Spleen (tissue), 11 donors: ENCODE data around the gene PICALM. TPM values are rescaled to one million over a fixed set of nuclear protein-coding genes. Genes with fewer than 3 reads are reported as not detected.

ENCODE experiments used
- DNase-seq: peaks from one replicate; pipeline ENCODE4 v3.0.0-alpha.2; 2020
- H3K27ac ChIP-seq, 8 donors: fragments of 200-600 bp; sonication (generic) in 7 of 8; 1 replicate in 4 of 8; 2 replicates in 4 of 8; pipeline versions ENCODE4 v1.5.0 to v1.8.0; 2016 to 2021; ENCODE audit warnings: inconsistent platforms in 4 of 8, mild to moderate bottlenecking in 4 of 8, moderate library complexity in 1 of 8
- H3K27me3 ChIP-seq, 7 donors: fragments of 200-600 bp; sonication (generic) in 6 of 7; replicated peaks in 1 of 7; 1 replicate in 4 of 7; 2 replicates in 3 of 7; pipeline versions ENCODE4 v1.5.0 to v1.8.0; 2016 to 2021; ENCODE audit warnings: inconsistent platforms in 3 of 7, mild to moderate bottlenecking in 1 of 7
- H3K36me3 ChIP-seq, 6 donors: fragments of 200-600 bp; sonication (generic) in 5 of 6; 1 replicate in 4 of 6; 2 replicates in 2 of 6; pipeline versions ENCODE4 v1.5.0 to v1.8.0; 2016 to 2021; ENCODE audit warnings: inconsistent platforms in 2 of 6
- H3K4me1 ChIP-seq, 6 donors: fragments of 200-600 bp; sonication (generic) in 5 of 6; 1 replicate in 3 of 6; 2 replicates in 3 of 6; pipeline versions ENCODE4 v1.5.0 to v1.8.0; 2016 to 2021; ENCODE audit warnings: inconsistent platforms in 3 of 6
- H3K4me3 ChIP-seq, 8 donors: fragments of 200-600 bp; sonication (generic) in 7 of 8; 1 replicate in 4 of 8; 2 replicates in 4 of 8; pipeline versions ENCODE4 v1.5.0 to v1.8.0; 2016 to 2021; ENCODE audit warnings: inconsistent platforms in 4 of 8, mild to moderate bottlenecking in 4 of 8, moderate library complexity in 2 of 8
- H3K9me3 ChIP-seq, 8 donors: fragments of 200-600 bp; sonication (generic) in 7 of 8; 1 replicate in 4 of 8; 2 replicates in 4 of 8; pipeline versions ENCODE4 v1.5.0 to v1.8.0; 2016 to 2021; ENCODE audit warnings: inconsistent platforms in 4 of 8
- POLR2A ChIP-seq, 3 donors: fragments of 450-650 bp; IDR thresholded peaks; one replicate each; pipeline ENCODE4 v1.5.1; 2017; ENCODE audit warnings: antibody characterized with exemption in 3 of 3, mild to moderate bottlenecking in 1 of 3
- POLR2AphosphoS5 ChIP-seq, 3 donors: sonication (generic); formaldehyde crosslinking; IDR thresholded peaks; one replicate each; pipeline ENCODE4 v1.5.1; 2017; ENCODE audit warnings: antibody characterized with exemption in 3 of 3
- WGBS, 5 donors: extraction: QIAGEN DNeasy Blood & Tissue Kit in 3 of 5; methylation state at CpG; one replicate each; pipeline versions ENCODE4 v1.1.5 to v1.1.7; 2013 to 2018; 5-methylcytosine and 5-hydroxymethylcytosine counted together
- intact Hi-C: fragments of 100-400 bp; cut with DNase I; formaldehyde crosslinking; loops from one replicate; pipeline ENCODE4 v1.15.0; 2023; ENCODE audit warnings: low total_unique reads
- polyA plus RNA-seq, 3 donors: library from polyadenylated mRNA; stranded (reverse); fragments of 200-250 nt; gene quantifications; one replicate each; pipeline ENCODE4 v1.2.1, GENCODE V29; 2013
- total RNA-seq, 7 donors: library from RNA; depleted of rRNA in 3 of 7; stranded (reverse); fragments of >200 nt in 3 of 7; fragmentation: NEBNext Ultra II Directional in 4 of 7; extraction: Animal tissue kit (Norgen Biotek cat#: 25700) in 4 of 7; gene quantifications; one replicate each; pipeline versions ENCODE4 v1.1.0 to v1.2.1, GENCODE V29; 2016 to 2021
- TF ChIP-seq, protein P1 (sequence below), 11 experiments: fragments of 200-600 bp in 7 of 11; fragments of 450-650 bp in 4 of 11; sonication (generic) in 4 of 11; IDR thresholded peaks in 8 of 11; conservative IDR thresholded peaks in 3 of 11; 1 replicate in 7 of 11; 2 replicates in 4 of 11; pipeline versions ENCODE4 v1.4.0 to v1.8.0; 2016 to 2021; ENCODE audit warnings: antibody characterized with exemption in 11 of 11, inconsistent platforms in 4 of 11, mild to moderate bottlenecking in 1 of 11
- donor health status: healthy with polysubstance abuse.
- donor health status: DM: no; HTN: no; CAD: no; lungs with moderate emphysema.
- donor health status: DM: no; HTN: no; CAD: no.
- donor health status: Bipolar disorder and iron deficiency.
- donor health status: healthy.
- donor health status: DM: no; HTN: no; CAD: no.
- donor health status: DM: yes; HTN: yes; CAD: no.

PICALM gene
- total and polyA plus RNA-seq, 10 donors: 42.9 to 500 (median 288) TPM

DNA sequence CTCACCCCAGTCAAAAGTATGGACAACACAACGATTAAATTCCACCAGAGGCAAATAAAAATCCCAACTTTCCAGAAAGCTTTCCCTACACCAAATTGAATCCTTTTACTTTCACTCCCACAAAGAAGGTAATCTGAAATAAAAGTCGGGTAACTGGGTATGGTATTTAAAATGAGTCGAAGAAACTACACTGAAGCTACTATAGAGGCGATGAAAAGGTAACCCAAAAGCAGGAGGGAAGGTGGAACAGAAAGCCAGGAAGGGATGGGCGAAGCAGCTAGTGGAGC, 1.1 kb downstream of the PICALM start:
- no peak for DNase-seq
- WGBS, 5 donors: 0 to 1% (median 1%) methylated on average over 4 to 5 of the region's 5 CpGs

DNA sequence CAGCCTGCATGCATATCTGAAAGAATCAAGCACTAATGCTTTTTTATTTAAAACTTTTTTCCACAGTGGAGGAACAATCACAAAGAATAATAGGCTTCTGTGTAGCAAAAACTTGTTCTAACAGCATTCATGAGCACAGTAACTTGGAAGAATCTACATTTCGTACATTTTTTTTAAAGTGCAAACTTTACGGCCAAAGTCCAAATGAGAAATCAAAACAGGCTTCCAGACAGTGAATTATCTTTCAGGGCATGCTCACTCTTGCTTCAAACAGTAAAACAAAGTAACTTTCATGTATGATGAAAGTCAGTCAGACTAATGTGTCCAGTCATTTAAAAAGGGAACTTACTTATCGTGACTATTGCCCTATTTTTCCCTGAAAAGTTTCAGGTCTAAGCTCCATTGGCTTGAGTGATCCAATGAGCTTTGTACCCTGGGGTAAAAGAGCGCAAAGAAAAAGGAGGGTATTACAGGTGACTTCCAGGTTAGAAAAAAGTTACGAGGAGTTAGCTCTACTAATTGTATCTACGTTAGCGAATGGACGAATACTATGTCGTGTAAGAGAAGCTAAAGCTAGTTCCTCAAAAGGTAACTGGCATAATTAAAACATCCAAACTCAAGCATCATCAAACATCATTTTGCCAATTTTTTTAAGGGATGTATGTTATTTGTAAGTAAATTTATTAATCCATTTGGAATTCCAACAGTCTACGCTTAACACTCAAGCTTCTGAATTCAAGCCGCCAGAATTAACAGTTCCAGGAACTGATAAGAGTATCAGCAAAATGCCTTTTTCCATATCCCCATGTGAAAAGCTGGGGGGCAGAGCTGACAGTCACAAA, 1.7 kb downstream of the PICALM start:
- no peaks in the 10 kb centered on the region for H3K27me3 ChIP-seq
- H3K4me1 ChIP-seq: peaks cover 31 to 68% (median 52%) of the 10 kb centered on the region in 6 donors
- DNase-seq: no peak
- intact Hi-C loops: no loop called here
- H3K36me3 ChIP-seq: no peaks in the 10 kb centered on the region
- no peaks in the 10 kb centered on the region for H3K9me3 ChIP-seq
- H3K27ac ChIP-seq: peak overlapping the region; percentile 91 to 99 (median 98)
- H3K4me3 ChIP-seq: peak overlapping the region; percentile 77 to 96 (median 92)
- no peak for TF ChIP-seq POLR2AphosphoS5 (IDR thresholded peaks at IDR 0.05)
- TF ChIP-seq, protein P1, sequence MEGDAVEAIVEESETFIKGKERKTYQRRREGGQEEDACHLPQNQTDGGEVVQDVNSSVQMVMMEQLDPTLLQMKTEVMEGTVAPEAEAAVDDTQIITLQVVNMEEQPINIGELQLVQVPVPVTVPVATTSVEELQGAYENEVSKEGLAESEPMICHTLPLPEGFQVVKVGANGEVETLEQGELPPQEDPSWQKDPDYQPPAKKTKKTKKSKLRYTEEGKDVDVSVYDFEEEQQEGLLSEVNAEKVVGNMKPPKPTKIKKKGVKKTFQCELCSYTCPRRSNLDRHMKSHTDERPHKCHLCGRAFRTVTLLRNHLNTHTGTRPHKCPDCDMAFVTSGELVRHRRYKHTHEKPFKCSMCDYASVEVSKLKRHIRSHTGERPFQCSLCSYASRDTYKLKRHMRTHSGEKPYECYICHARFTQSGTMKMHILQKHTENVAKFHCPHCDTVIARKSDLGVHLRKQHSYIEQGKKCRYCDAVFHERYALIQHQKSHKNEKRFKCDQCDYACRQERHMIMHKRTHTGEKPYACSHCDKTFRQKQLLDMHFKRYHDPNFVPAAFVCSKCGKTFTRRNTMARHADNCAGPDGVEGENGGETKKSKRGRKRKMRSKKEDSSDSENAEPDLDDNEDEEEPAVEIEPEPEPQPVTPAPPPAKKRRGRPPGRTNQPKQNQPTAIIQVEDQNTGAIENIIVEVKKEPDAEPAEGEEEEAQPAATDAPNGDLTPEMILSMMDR (IDR thresholded peaks at IDR 0.05 in 8 of 11, conservative IDR thresholded peaks at IDR 0.05 in 3 of 11): no peak
- no peak for TF ChIP-seq POLR2A (IDR thresholded peaks at IDR 0.05)
- 0 to 1% (median 0%) methylated on average over 11 of the region's 11 CpGs for WGBS, 5 donors

More for the DNA sequence above, 1.1 kb downstream of the PICALM start:
- Histone ChIP-seq H3K27me3 (no peaks in the 10 kb centered on the region), H3K4me3 (peak overlapping the region; percentile 77 to 96 (median 92)), H3K4me1 (peaks cover 27 to 62% (median 46%) of the 10 kb centered on the region in 6 donors), H3K27ac (peak overlapping the region; percentile 91 to 99 (median 98)), H3K9me3 (no peaks in the 10 kb centered on the region), H3K36me3 (no peaks in the 10 kb centered on the region)
- intact Hi-C loops: no loop called here
- TF ChIP-seq POLR2AphosphoS5 (IDR thresholded peaks at IDR 0.05) (no peak), POLR2A (IDR thresholded peaks at IDR 0.05) (no peak)
- TF ChIP-seq, protein P1 (IDR thresholded peaks at IDR 0.05 in 8 of 11, conservative IDR thresholded peaks at IDR 0.05 in 3 of 11): no peak

DNA sequence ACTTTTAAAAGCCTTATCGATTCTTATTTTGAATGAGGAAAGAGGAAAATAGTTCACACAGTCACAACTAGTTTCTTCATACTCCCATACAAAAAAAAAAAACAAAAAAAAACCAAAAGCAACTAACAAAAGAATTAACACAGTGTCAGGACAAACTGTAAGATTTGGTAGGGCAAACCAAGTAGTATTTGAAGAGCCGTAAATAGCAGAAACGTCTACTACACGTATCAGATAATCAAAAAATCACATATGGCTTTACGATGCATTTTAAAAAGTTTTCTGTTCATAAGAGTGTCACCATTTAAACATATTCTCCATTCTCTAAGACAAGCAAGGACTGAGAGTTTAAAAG, 2.3 kb downstream of the PICALM start:
- intact Hi-C loops: no loop called here
- Histone ChIP-seq H3K27ac (peak overlapping the region in 7 of 8 donors; percentile 97 to 99 (median 98)), H3K27me3 (no peaks in the 10 kb centered on the region), H3K4me3 (peak overlapping the region; percentile 77 to 96 (median 92)), H3K36me3 (no peaks in the 10 kb centered on the region), H3K4me1 (peaks cover 37 to 74% (median 58%) of the 10 kb centered on the region in 6 donors), H3K9me3 (no peaks in the 10 kb centered on the region)
- TF ChIP-seq POLR2AphosphoS5 (IDR thresholded peaks at IDR 0.05) (no peak), POLR2A (IDR thresholded peaks at IDR 0.05) (no peak)
- TF ChIP-seq, protein P1 (IDR thresholded peaks at IDR 0.05 in 8 of 11, conservative IDR thresholded peaks at IDR 0.05 in 3 of 11): no peak
- 1 to 3% (median 1%) methylated on average over 5 of the region's 5 CpGs for WGBS, 5 donors
- no peak for DNase-seq

DNA sequence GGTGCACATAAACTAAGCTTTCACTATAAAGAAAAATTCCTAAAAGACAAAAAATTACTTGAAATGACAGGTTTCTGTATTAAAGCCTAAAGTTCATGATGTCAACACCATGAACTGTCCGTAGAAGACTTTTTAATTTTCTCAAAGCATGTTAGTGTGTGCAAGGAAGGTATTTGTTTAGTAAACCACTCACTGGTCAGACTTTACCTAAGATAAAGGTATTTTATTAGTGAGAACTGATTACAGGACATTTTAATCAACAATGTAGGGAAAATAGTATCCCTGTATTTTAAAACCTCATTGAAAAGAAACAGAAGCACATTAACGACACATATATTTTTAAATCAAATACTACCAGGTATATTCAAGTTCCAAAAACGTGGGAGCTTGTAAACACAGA, 2.9 kb downstream of the PICALM start:
- Histone ChIP-seq H3K4me3 (peak overlapping the region; percentile 77 to 96 (median 92)), H3K27ac (peak overlapping the region in 7 of 8 donors; percentile 97 to 99 (median 98)), H3K27me3 (no peaks in the 10 kb centered on the region), H3K4me1 (peaks cover 42 to 80% (median 63%) of the 10 kb centered on the region in 6 donors), H3K36me3 (no peaks in the 10 kb centered on the region), H3K9me3 (no peaks in the 10 kb centered on the region)
- WGBS, 5 donors: 4 to 10% (median 7%) methylated on average over 3 of the region's 3 CpGs
- no peak for DNase-seq
- TF ChIP-seq POLR2A (IDR thresholded peaks at IDR 0.05) (no peak), POLR2AphosphoS5 (IDR thresholded peaks at IDR 0.05) (no peak)
- TF ChIP-seq, protein P1 (IDR thresholded peaks at IDR 0.05 in 8 of 11, conservative IDR thresholded peaks at IDR 0.05 in 3 of 11): no peak
- intact Hi-C loops: no loop called here
